GM18505 (cell line): ENCODE measurements around the gene CCDC82.
"Not testable (repeated sequence)": the region's sequence is repeated elsewhere in the genome, so short reads cannot be mapped to it uniquely, and the experiment has no call there.

Source experiments
- ATAC-seq: cut with Tn5 transposase; IDR thresholded peaks from one replicate; pipeline ENCODE4 v1.9.1; 2021; ENCODE audit not compliant: unreplicated experiment
- POLR2A ChIP-seq: IDR thresholded peaks from 4 replicates; pipeline ENCODE4 v1.6.1; 2011; ENCODE audit warnings: borderline replicate concordance; ENCODE audit not compliant: insufficient read depth, insufficient read length; ENCODE audit errors: extremely low read depth

Gene CCDC82

DNA sequence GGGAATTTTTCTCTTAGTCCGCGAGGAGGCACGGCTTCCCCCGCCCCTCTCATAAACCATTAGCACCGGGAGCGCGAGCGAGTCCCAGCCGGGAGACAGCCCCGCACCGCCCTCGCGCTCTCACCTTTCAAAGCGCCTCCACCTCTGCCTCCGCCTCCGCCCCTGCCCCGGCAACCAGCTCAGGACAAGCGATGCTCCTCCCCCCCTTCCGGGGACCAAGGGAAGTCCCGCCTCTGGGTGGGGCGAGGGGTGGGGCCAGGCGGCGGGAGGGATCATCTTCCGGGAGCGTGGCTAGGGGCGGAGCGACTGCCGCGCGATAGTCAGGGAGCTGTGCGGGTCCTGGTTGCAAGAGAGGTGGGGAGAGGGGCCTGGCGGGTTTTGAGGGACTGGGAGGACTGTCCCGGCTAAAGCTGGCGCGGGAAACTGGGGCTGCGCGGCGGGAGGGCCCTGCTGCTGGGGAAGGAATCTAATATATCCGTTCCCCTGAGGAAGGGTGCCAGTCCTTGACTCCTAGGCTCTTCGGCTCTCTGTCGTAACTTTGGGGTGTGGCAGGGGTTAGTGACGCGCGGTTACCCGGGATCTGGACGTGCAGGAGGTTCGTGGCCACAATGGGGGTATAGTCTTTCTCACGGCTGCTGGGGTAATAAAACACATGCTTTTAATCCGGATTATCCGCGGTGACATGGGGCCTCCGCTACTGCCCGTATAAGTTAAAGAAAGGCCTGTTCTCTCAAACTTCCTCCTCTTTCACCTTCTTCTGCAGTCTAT is at the start of gene CCDC82, which contains the start of gene JRKL:
TSS of gene CCDC82 (minus strand) at position 193 of the 768 bp plus-strand sequence. CDS start 5,165 bp downstream, outside the sequence.
TSS of gene JRKL (plus strand) at position 294 of the 768 bp plus-strand sequence. CDS start 637 bp downstream, outside the sequence.
- peak; percentile 79 for TF ChIP-seq POLR2A
- peak; percentile 94 for ATAC-seq

DNA sequence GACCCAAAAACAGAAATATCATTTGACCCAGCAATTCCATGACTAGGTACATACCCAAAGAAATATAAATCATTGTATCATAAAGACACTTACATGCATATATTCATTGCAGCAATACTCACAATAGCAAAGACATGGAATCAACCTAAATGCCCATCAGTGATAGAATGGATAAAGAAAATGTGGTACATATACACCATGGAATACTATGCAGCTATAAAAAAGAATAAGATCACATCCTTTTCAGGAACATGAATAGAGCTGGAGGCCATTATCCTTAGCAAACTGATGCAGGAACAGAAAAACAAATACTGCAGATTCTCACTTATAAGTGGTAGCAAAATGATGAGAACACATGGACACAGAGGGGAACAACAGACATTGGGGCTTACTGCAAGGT is 42.9 kb upstream of the CCDC82 start:
- ATAC-seq = not testable (repeated sequence)

DNA sequence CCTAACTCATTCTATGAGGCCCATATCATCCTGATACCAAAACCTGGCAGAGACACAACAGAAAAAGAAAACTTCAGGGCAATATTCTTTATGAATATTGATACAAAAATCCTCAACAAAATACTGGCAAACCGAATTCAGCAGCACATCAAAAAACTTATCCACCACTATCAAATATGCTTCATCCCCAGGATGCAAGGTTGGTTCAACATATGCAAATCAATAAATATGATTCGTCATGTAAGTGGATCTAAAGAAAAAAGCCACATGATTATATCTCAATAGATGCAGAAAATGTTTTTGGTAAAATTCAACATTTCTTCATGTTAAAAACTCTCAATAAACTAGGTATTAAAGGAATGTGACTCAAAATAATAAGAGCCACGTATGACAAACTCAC is 41.0 kb upstream of the CCDC82 start:
- no peak for ATAC-seq
- TF ChIP-seq POLR2A = no peak

DNA sequence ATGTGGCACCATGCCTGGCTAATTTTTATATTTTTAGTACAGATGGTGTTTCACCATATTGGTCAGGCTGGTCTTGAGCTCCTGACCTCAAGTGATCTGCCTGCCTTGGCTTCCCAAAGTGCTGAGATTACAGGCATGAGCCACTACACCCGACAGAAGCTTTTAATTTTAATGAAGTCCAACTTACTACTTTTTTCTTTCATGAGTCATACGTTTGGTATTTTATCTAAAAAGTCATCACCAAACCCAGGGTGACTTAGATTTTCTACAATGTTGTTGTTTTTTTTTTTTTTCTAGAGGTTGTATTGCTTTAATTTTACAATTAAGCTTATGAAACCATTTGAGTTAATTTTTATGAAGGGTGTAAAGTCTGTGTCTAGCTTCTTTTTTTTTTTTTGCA is 35.0 kb upstream of the CCDC82 start:
- ATAC-seq = no peak
- no peak for TF ChIP-seq POLR2A

DNA sequence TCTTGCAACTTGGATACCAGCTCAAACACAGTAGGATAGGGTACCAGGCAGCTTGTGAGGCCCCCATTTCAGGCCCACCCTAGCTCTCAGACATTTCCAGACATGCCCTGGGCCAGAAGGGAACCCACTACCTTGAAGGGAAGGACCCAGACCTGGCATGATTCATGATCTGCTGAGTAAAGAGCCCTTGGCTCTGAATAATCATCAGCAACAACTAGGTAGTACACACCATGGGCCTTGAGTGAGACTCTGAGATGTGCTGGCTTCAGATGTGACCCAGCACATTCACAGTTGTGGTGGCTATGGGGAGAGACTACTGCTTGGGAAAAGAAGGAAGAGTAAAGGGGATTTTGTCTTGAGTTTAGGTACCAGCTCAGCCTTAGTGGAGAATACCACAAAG is 23.7 kb upstream of the CCDC82 start:
- no peak for TF ChIP-seq POLR2A
- no peak for ATAC-seq

DNA sequence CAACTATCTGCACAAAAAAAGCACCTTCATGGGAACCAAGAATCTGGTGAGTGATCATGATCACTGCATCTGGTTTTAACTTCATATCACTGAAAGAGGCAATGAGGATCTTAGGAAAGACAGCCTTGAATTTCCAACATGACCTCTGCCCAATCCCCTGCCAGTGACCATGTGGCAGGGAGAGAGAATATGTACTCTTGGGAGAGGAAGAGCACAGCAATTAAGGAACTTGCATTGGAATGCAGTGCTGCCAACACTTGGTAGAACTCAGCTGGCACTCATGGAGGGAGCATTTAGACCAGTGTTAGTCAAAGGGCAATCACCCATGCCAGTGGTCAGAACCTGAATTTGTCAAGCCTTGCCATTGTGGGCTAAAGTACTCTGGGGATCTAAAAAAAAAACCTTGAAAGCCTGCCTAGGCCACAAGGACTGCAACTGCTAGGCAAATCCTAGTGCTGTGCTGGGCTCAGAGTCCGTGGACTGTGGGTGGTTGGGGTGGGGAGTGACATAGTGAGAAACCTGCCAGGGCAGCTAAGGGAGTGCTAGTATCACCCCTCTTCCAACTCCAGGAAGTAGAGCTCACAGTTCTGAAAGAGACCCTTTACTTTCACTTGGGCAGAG is 23.2 kb upstream of the CCDC82 start:
- TF ChIP-seq POLR2A = no peak
- no peak for ATAC-seq

DNA sequence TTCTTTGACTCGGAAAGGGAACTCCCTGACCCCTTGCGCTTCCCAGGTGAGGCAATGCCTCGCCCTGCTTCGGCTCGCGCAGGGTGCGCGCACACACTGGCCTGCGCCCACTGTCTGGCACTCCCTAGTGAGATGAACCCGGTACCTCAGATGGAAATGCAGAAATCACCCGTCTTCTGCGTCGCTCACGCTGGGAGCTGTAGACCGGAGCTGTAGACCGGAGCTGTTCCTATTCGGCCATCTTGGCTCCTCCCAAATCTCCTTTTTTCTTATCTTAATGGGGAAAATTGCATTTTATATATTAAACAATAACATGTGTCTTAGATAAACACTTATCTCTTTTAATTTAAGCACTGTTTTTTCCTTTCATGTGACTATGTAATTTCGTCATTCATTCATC is 21.7 kb upstream of the CCDC82 start:
- ATAC-seq = not testable (repeated sequence)

DNA sequence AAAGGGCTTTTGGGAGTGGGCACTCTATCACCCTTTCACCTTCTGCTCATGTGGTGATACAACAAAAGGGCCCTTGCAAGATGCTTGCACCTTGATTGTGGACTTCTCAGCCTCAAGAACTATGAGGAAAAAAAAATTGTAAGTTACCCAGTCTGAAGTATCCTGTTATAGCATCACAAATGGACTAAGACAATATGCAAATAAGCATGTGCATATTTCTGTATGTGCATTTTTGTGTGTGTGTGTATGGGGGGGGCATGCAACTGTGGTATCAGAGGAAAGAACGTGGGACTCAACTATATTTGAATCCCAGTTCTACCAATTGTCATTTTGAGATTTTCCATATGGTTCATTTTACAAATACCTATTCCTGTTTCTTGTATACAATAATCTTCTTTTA is 11.0 kb upstream of the CCDC82 start:
- no peak for ATAC-seq
- no peak for TF ChIP-seq POLR2A

DNA sequence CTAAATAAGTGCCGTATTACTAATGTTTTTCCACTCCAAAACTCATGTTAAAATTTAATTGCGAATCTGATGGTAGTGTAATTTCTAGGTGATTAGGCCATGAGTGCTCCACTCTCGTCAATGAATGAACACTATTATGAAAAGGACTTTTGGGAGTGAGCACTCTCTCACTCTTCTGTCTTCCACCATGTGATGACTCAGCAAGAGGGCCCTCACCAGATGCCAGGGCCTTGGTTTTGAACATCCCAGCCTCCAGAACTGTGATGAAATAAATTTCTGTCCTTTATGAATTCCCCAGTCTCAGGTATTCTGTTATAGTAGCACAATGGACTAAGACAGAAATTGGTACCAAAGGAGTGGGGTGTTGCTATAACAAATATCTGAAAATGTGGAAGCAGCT is 8.2 kb upstream of the CCDC82 start:
- no peak for TF ChIP-seq POLR2A
- no peak for ATAC-seq

DNA sequence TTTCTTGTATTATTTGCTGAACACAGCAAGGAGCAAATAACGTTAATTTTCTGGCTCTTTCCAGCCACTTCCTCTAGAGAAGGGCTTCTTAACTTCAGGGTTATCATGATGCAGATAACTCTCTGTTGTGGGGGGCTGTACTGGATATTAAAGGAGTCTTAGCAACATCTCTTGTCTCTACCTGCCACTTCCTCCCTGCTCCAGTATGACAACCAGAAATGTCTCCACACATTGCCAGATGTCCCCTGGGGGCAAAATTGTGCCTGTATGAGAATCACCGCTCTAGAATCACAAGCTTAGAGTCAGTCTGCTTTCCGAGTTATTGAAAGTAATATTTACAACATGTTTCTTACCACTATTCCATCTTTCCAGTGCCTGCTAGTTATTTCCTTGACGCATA is 6.9 kb upstream of the CCDC82 start:
- ATAC-seq = no peak
- TF ChIP-seq POLR2A = no peak

DNA sequence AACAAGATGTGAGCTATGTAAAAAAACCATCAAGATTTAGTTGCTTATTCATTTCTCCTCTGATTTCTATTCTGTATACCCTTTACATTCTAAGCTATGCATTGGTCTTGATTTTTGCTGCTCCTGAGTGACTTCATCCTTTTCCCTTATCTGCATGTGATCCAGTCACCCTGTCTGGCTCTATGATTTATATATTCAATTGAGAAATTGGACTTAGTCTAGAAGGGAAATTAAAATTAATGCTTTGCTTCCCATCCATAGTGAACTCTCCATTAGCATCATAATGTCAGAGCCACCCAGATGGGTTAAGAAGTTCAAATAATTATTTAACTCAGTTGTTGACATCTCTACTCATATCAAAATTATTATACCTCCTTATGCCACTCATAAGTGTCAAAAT is 5.1 kb upstream of the CCDC82 start:
- no peak for ATAC-seq
- no peak for TF ChIP-seq POLR2A

DNA sequence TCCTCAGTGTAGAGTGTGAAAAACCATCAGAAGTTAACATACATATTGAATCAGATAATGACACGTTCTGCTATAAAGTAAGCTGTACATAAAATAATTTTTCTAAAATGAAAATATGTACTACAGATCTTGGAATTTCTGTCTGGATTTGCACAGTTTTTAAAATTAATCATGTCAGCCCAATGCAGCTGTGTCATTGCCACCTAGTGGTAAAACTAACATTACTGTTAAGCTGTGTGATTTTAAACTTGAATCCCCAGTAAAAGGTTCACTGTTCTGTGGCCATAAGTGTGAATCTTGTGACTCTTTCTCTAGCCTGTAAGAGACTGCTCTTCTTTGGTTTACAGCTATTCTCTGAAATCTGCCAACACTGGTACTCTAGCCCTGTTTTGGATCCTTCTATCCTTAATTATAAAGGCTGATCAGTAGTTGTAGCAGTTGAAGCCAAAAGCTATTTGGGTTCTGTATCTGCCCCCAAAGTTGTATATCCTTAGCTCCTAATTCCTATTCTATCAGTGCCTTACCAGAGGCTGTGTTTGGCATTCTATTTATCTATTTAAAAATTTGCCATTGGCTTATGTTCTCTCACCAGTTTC is 4.1 kb upstream of the CCDC82 start:
- no peak for TF ChIP-seq POLR2A
- no peak for ATAC-seq

DNA sequence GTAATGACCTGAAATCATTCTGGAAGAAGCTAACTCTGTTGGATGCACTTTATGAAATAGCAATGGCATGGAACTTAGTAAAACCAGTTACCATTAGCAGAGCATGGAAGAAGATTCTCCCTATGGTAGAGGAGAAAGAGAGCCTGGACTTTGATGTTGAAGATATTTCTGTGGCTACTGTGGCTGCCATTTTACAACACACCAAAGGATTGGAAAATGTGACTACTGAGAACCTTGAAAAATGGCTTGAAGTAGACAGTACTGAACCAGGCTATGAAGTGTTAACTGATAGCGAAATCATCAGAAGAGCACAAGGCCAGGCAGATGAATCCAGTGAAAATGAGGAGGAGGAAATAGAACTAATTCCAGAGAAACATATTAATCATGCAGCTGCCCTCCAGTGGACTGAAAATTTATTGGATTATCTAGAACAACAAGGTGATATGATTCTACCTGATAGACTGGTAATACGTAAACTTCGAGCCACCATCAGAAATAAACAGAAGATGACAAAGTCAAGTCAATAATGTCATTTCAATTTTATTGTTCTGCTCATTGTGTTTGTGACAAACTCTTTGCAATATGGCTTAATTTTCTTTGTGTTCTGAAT is 2.1 kb upstream of the CCDC82 start:
- ATAC-seq = no peak
- TF ChIP-seq POLR2A = no peak

DNA sequence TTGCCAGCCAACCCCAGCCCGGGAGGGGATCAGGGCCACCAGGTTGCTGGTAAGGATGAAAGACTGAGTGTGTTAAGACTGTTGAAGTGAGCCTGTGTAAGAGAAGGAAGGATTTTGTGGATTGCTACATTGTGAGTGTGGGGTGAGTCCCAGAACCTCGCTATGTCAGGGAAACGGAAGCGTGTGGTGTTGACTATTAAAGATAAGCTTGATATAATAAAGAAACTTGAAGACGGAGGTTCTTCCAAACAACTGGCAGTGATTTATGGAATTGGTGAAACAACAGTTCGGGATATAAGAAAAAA is 728 bp upstream of the CCDC82 start:
- ATAC-seq = peak; percentile 2
- TF ChIP-seq POLR2A = no peak
